Mesodermal cell (in vitro differentiated cells): ENCODE results near the gene TCF23.
"Not testable (repeated sequence)": the region's sequence is repeated elsewhere in the genome, so short reads cannot be mapped to it uniquely, and the experiment has no call there.

Experiments used
- H3K27ac ChIP-seq: 2 replicates; pipeline ENCODE4 v1.7.0; 2013; ENCODE audit warnings: mild to moderate bottlenecking, low read depth, low read length, moderate library complexity; ENCODE audit not compliant: severe bottlenecking
- H3K36me3 ChIP-seq: 2 replicates; pipeline ENCODE4 v1.7.1; 2013; ENCODE audit warnings: mild to moderate bottlenecking, low read length, moderate library complexity; ENCODE audit not compliant: control insufficient read depth, insufficient read depth
- H3K4me1 ChIP-seq: one replicate; pipeline ENCODE4 v1.7.1; 2013; ENCODE audit warnings: mild to moderate bottlenecking, low read length; ENCODE audit not compliant: insufficient read depth, control insufficient read depth, poor library complexity, severe bottlenecking
- H3K4me3 ChIP-seq: 2 replicates; pipeline ENCODE4 v1.7.0; 2013; ENCODE audit warnings: low read length, control low read depth, mild to moderate bottlenecking; ENCODE audit not compliant: insufficient read depth, poor library complexity, severe bottlenecking; ENCODE audit errors: extremely low read depth
- H3K9me3 ChIP-seq: 2 replicates; pipeline ENCODE4 v1.7.1; 2013; ENCODE audit warnings: mild to moderate bottlenecking, low read length, moderate library complexity; ENCODE audit not compliant: control insufficient read depth
- WGBS, 2 experiments: methylation state at CpG; one replicate each; pipeline ENCODE4 v1.1.5; 2013; ENCODE audit warnings: missing lambda C conversion rate in 2 of 2; ENCODE audit not compliant: insufficient coverage in 2 of 2; 5-methylcytosine and 5-hydroxymethylcytosine counted together

Gene TCF23

DNA sequence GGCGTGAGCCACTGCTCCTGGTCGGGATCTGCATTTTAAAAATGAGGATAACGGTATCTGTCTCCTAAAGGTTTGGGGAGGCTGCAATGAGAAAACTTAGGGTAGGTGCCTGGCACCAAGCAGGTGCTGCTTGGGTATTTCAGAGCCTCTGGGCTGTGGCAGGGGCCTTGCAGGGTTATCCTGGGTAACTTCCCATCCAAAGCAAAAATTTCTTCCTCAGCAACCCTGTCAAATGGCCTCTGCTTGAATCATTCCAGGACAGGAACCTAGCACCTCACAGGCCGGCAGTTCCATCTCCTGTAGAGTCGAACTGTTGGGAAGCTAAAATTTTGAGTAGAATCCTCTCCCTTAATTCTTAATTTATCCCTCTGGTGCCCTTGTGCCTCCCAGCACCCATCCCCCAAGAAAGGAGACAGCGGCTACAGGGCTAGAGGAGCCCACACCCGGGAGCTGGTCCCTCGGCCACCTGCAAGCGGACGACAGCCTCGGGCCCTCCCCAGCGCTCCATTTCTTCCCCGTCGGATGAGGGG lies 30.7 kb upstream of the TCF23 start:
- Histone ChIP-seq H3K4me3 (peak overlapping the region; percentile 23), H3K4me1 (no peaks in the 10 kb centered on the region), H3K36me3 (no peaks in the 10 kb centered on the region), H3K27ac (no peak overlapping the region), H3K9me3 (no peaks in the 10 kb centered on the region)
- 20 to 24% methylated on average over 4 to 10 of the region's 14 CpGs for WGBS, 2 experiments

DNA sequence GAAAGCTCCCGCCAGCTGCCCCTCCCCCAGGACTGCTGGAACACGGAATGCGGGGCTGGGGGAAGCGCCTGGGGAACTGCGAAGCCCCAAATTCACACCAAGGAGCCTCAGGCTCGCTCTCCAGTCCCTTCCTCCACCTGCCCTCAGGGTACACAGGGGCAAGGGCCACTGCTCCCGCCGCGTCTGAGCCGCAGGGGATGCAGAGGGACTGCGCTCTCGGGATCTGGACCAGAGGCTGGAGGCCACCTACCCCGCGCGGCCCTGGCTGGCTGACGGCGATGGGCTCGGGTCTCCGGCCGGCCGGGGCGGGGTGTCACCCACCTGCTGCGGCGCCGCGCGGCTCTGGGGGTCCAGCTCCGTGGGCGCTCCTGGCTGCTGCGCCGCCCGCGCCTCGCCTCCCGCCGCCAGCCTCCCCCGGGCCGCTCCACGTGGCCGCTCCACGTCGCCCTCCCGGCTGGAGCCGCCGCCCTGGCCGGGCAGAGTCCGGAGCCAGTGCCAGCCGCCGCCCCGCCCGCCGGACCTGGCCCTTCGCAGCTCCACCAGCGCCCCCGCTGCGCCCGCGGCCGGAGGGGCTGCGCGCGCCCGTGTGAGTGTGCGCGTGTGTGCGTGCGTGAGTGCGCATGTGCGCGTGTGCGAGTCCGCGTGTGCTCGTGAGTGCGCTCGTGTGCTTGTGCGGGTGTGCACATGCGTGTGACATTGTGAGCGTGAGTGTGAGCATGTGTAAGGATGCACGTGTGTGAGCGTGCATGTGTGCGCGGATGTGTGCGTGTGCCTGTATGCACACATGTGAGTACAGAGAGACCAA lies 30.1 kb upstream of the TCF23 start, which contains the start of gene CGREF1:
CGREF1 (minus strand) TSS at position 604 of the 805 bp plus-strand sequence. CDS start 14,762 bp downstream, outside the sequence.
- no peaks in the 10 kb centered on the region for H3K36me3 ChIP-seq
- H3K9me3 ChIP-seq: no peaks in the 10 kb centered on the region
- H3K4me1 ChIP-seq: no peaks in the 10 kb centered on the region
- H3K4me3 ChIP-seq: peak within 1 kb of the TSS; percentile 23
- WGBS, 2 experiments: 10 to 13% methylated on average over 70 to 73 of the region's 84 CpGs
- H3K27ac ChIP-seq: no peak within 1 kb of the TSS

DNA sequence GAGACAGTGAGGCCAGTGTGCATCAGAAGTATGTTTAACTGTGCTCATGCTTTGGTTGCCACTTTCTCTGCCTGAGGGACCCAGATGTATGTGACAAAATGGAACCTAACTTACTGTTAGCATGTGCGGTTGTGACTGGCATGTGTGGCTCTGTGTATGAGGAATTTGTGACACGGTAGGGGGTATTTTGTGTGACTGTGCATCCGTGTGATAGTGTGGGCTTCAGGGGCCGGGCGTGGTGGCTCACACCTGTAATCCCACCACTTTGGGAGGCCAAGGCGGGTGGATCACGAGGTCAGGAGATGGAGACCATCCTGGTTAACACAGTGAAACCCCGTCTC lies 29.5 kb upstream of the TCF23 start:
- not testable (repeated sequence) for H3K4me1 ChIP-seq, H3K36me3 ChIP-seq, H3K9me3 ChIP-seq, H3K27ac ChIP-seq
- WGBS, 2 experiments: 92 to 98% methylated on average over 5 to 7 of the region's 8 CpGs
- peak overlapping the region; percentile 23 for H3K4me3 ChIP-seq

DNA sequence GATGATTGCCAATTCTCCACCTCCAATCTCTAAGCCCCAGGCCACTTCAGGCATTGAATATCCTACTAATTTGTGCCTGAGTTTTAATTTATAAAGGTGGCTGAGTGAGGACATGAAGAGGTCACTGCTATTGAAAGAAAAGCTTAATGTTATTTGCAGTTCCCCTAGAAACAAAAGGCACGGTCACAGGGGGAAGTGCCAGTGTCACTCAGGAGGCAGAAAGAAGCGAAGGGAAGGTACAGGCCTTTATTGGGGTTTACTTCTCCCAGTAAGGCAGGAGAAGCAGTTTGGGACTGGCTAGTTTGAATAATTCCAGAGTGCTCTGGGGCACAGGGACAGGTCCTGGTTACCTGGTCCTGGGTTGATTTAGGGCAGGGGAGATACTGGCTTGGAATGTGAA lies 26.9 kb upstream of the TCF23 start:
- H3K4me1 ChIP-seq: no peaks in the 10 kb centered on the region

DNA sequence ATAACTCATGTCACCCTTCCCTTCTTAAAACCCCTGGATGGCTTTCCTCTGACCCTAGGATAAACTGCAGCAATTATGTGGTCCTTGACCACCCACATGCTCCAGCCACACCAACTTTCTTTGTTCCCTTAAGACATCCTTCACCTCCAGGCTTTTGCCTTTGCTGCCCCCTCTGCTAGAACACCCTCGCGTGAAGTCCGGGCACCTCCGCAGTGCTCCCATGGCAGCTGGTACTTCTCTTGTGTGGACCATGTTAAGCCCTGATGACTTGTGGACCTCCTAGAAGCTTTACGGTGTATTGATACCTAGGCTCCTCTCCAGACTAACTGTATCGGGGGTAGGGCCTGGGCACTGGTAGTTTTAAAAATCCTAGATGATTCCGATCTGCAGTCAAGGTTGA lies 26.0 kb upstream of the TCF23 start:
- Histone ChIP-seq H3K27ac (no peak overlapping the region), H3K4me3 (no peak overlapping the region), H3K36me3 (no peaks in the 10 kb centered on the region), H3K4me1 (no peaks in the 10 kb centered on the region), H3K9me3 (no peaks in the 10 kb centered on the region)
- 88 to 94% methylated on average over 6 to 7 of the region's 7 CpGs for WGBS, 2 experiments

More for the DNA sequence above, 26.9 kb upstream of the TCF23 start:
- 77 to 82% methylated on average over 2 of the region's 2 CpGs for WGBS, 2 experiments
- H3K4me3 ChIP-seq: no peak overlapping the region
- no peaks in the 10 kb centered on the region for H3K9me3 ChIP-seq
- H3K27ac ChIP-seq: no peak overlapping the region
- H3K36me3 ChIP-seq: no peaks in the 10 kb centered on the region

DNA sequence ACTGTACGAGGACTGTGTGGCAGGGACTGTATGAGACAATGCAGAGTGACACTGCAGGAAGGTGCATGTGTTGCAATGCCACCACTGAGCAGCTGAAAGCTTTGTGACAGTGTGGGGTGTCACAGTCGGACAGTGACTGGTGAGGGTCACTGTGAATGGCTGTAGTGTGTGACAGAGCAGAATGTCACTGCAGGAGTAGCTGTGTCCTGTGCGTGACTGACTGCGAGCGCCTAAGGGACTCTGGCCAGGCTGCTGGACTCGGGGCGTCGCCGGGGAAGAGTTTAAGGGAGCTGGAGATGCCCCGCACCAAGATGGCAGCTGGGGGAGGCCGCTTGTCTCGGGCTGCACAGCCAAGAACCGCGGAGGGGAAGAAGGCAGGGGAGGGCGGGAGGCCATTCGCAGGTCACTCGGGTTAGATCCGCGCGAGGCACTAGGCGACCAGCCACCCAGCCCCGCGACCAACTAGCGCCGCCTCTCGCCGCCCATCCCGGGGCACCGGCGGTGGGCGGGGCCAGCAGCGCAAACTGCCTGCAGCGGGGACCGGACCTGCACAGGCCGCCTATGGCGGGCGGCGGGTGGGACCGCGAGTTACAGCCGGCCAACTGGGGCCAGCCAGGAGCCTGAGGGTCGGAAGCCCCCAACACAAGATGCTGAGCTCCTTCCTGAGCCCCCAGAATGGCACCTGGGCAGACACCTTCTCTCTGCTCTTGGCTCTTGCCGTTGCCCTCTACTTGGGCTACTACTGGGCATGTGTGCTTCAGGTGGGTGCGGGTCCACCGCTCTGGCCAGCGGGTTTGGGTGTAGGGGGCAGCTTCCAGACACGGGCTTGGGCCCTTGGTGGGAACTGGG lies 25.3 kb upstream of the TCF23 start, which contains the start of gene ABHD1:
ABHD1 (plus strand) TSS at position 514 of the 849 bp plus-strand sequence; CDS start at position 648, 134 bp downstream.
- Histone ChIP-seq H3K9me3 (no peaks in the 10 kb centered on the region), H3K4me1 (no peaks in the 10 kb centered on the region), H3K4me3 (peak within 1 kb of the TSS; percentile 42), H3K27ac (no peak within 1 kb of the TSS), H3K36me3 (no peaks in the 10 kb centered on the region)
- 14 to 16% methylated on average over 34 to 41 of the region's 47 CpGs for WGBS, 2 experiments

DNA sequence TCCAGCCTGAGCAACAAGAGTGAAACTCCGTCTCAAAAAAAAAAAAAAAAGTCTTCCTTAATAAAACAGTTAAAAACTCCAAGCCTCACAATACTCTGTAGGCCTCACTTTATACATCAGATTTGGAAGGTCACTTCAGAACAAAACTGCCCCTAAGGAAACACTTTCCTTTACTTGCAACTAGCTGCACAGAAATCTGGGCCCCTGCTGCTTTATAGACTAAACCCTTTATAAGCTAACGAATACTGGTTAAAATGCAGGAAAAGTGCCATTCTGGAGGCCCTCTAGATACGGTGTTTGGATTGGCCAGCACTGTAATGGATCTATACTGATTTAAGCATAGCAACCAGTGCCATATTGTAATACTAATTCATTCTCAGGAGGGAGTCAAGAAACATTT lies 23.7 kb upstream of the TCF23 start:
- H3K9me3 ChIP-seq: no peaks in the 10 kb centered on the region
- WGBS, 2 experiments: 90 to 100% methylated on average over 2 to 3 of the region's 3 CpGs
- no peaks in the 10 kb centered on the region for H3K4me1 ChIP-seq
- H3K27ac ChIP-seq: no peak overlapping the region
- no peak overlapping the region for H3K4me3 ChIP-seq
- H3K36me3 ChIP-seq: peaks cover 7% of the 10 kb centered on the region

DNA sequence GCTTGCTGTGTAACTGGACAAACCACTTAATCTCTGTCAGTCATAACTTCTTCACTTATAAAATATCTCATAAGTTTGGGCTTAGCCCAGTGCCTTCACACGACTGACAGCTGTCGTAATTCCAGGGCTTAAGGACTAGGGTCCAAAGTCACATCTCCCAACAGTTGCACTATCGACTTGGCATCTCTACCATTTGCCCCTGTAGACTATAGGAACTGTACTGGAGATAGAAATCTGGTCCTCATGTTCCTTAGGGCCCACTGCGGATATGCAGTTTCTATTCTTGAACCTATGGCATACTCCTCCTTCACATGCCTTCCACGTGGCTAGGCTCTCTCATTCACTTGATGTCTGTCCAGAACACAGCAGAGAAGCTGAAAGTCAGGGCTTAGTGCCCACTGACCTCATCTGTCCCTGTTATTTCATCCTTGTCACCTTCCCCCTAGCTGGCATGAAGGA lies 22.5 kb upstream of the TCF23 start:
- Histone ChIP-seq H3K36me3 (peaks cover 19% of the 10 kb centered on the region), H3K4me1 (no peaks in the 10 kb centered on the region), H3K4me3 (no peak overlapping the region), H3K27ac (no peak overlapping the region), H3K9me3 (no peaks in the 10 kb centered on the region)
- 57 to 73% methylated on average over 3 to 5 of the region's 5 CpGs for WGBS, 2 experiments

DNA sequence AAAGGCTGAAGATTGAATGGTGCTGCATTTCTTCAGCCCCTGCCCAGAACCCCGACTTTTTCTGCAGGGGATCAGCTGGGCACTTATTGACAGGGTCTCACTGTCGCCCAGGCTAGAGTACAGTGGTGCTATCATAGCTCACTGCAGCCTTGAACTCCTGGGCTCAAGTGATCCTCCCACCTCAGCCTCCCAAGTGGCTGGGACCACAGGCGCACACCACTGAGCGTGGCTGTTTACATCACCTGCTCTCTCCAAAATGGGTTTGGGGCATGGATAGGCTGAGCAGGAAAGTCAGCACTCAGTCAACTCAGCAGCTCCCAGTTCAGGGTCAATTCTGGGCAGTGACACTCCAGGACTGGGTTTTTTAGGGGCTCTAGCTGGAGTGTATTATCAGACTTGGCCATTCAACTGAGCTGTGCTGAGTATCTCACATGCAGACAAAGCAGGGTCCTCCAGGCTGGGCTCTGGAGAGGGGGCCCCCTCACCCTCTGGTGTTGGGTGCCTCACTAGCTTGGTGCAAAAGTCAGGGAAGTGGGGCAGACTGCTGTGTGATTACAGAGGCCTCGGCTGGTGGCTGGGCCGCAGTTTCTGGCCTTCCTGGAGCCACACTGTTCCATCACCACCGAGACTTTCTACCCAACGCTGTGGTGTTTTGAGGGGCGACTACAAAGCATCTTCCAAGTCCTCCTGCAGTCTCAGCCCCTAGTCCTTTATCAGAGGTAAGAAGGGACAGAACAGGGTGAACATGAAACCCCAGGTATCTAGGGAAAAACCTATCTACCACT lies 20.7 kb upstream of the TCF23 start:
- H3K27ac ChIP-seq: no peak overlapping the region
- WGBS, 2 experiments: 88 to 90% methylated on average over 9 of the region's 9 CpGs

More for the DNA sequence above, 20.7 kb upstream of the TCF23 start:
- Histone ChIP-seq H3K9me3 (no peaks in the 10 kb centered on the region), H3K4me1 (peaks cover 3% of the 10 kb centered on the region), H3K4me3 (no peak overlapping the region), H3K36me3 (peaks cover 37% of the 10 kb centered on the region)
